H1 (cell line): ENCODE data around the gene PCDH9. TPM values are rescaled to one million over a fixed set of nuclear protein-coding genes. Genes with fewer than 3 reads are reported as not detected.
A peak's percentile ranks its signal among the peaks of the same experiment; 100 is the strongest.
"Not testable (repeated sequence)": the region's sequence is repeated elsewhere in the genome, so short reads cannot be mapped to it uniquely, and the experiment has no call there.

Experiments used
- CTCF ChIA-PET: fragments of 300-600 bp; sonication (Branson Sonifier 250); formaldehyde crosslinking; loops from one replicate; lab custom pipeline; 2021; ENCODE audit not compliant: partially characterized antibody; lab: Charles Lee
- POLR2A ChIA-PET: fragments of 300-600 bp; sonication (Branson Sonifier 250); formaldehyde crosslinking; loops from one replicate; lab custom pipeline; 2021; ENCODE audit warnings: inconsistent platforms; ENCODE audit not compliant: partially characterized antibody; lab: Charles Lee
- DNase-seq, 2 experiments: peaks; one replicate each; pipeline versions ENCODE4 v3.0.0 to v3.0.0-alpha.2; 2010 to 2022; ENCODE audit warnings: low spot score in 2 of 2, low read depth in 1 of 2, mixed read lengths in 1 of 2
- FAIRE-seq: peaks from 2 replicates; lab custom pipeline; 2011; peaks lifted over from hg19 to GRCh38; lab: Jason Lieb, UNC
- H2AFZ ChIP-seq: 2 replicates; pipeline ENCODE4 v1.8.1; 2012; ENCODE audit warnings: low read length, inconsistent platforms
- H2AK5ac ChIP-seq: 2 replicates; pipeline ENCODE4 v1.6.1; 2013; ENCODE audit warnings: low read depth, low read length
- H2BK120ac ChIP-seq: replicated peaks from 2 replicates; pipeline ENCODE3; 2013; ENCODE audit warnings: low read depth, low read length, inconsistent platforms
- H2BK12ac ChIP-seq: 2 replicates; pipeline ENCODE4 v1.6.1; 2013; ENCODE audit warnings: low read depth, low read length
- H2BK15ac ChIP-seq: 2 replicates; pipeline ENCODE4 v1.6.1; 2013; ENCODE audit warnings: low read length
- H2BK20ac ChIP-seq: 2 replicates; pipeline ENCODE4 v1.6.1; 2013; ENCODE audit warnings: low read length
- H2BK5ac ChIP-seq: 2 replicates; pipeline ENCODE4 v1.6.1; 2013; ENCODE audit warnings: low read depth, low read length
- H3K14ac ChIP-seq: 2 replicates; pipeline ENCODE4 v1.6.1; 2013; ENCODE audit warnings: inconsistent platforms; ENCODE audit not compliant: insufficient read length
- H3K18ac ChIP-seq: 2 replicates; pipeline ENCODE4 v1.6.1; 2013; ENCODE audit warnings: low read length; ENCODE audit errors: extremely low read depth
- H3K23ac ChIP-seq: 2 replicates; pipeline ENCODE4 v1.6.1; 2013; ENCODE audit warnings: inconsistent platforms; ENCODE audit not compliant: insufficient read length
- H3K23me2 ChIP-seq: 2 replicates; pipeline ENCODE4 v1.6.1; 2013; ENCODE audit warnings: low read depth, low read length
- H3K27ac ChIP-seq: 2 replicates; pipeline ENCODE4 v1.6.1; 2011; ENCODE audit warnings: low read depth, low read length, inconsistent platforms
- H3K27me3 ChIP-seq, 4 experiments: replicated peaks in 1 of 4; 1 replicate in 1 of 4; 2 replicates in 3 of 4; pipeline versions ENCODE4 v1.6.1 to v1.8.1; 2011 to 2013; ENCODE audit warnings: low read length in 3 of 4, mild to moderate bottlenecking in 3 of 4, inconsistent platforms in 2 of 4, mixed read lengths in 2 of 4, moderate library complexity in 1 of 4; ENCODE audit not compliant: control insufficient read depth in 3 of 4, insufficient read depth in 3 of 4; ENCODE audit errors: extremely low read depth in 1 of 4
- H3K36me3 ChIP-seq, 4 experiments: 2 replicates each; pipeline versions ENCODE4 v1.6.1 to v1.8.1; 2011 to 2013; ENCODE audit warnings: mild to moderate bottlenecking in 4 of 4, low read length in 3 of 4, moderate library complexity in 2 of 4, control low read depth in 1 of 4, inconsistent platforms in 1 of 4; ENCODE audit not compliant: insufficient read depth in 4 of 4, control insufficient read depth in 2 of 4
- H3K4ac ChIP-seq: replicated peaks from 2 replicates; pipeline ENCODE3; 2013; ENCODE audit warnings: low read length, low read depth, mixed read lengths, inconsistent platforms; ENCODE audit not compliant: insufficient read length
- H3K4me1 ChIP-seq, 4 experiments: replicated peaks in 1 of 4; 1 replicate in 1 of 4; 2 replicates in 3 of 4; pipeline versions ENCODE4 v1.6.1 to v1.8.1; 2011 to 2013; ENCODE audit warnings: low read length in 3 of 4, inconsistent platforms in 2 of 4, mixed read lengths in 1 of 4; ENCODE audit not compliant: insufficient read depth in 4 of 4, control insufficient read depth in 3 of 4
- H3K4me2 ChIP-seq, 2 experiments: 2 replicates each; pipeline versions ENCODE4 v1.6.1 to v1.8.1; 2011 to 2013; ENCODE audit warnings: low read depth in 2 of 2, low read length in 2 of 2, control low read depth in 1 of 2, inconsistent platforms in 1 of 2, mild to moderate bottlenecking in 1 of 2; ENCODE audit not compliant: insufficient read depth in 1 of 2
- H3K4me3 ChIP-seq, 4 experiments: fragments of 200-600, 300-600 bp in 1 of 4; sonication (generic), shearing (Covaris generic), sonication (Bioruptor Twin) in 1 of 4; 2 replicates each; pipeline versions ENCODE4 v1.5.1 to v1.8.1; 2011 to 2016; ENCODE audit warnings: low read length in 4 of 4, low read depth in 3 of 4, control low read depth in 2 of 4, inconsistent platforms in 2 of 4, mild to moderate bottlenecking in 2 of 4, mixed read lengths in 1 of 4, moderate library complexity in 1 of 4; ENCODE audit not compliant: insufficient read depth in 2 of 4; ENCODE audit errors: extremely low read depth in 1 of 4
- H3K56ac ChIP-seq: replicated peaks from 2 replicates; pipeline ENCODE3; 2013; ENCODE audit warnings: low read depth, mild to moderate bottlenecking, mixed read lengths, low read length, inconsistent platforms; ENCODE audit not compliant: insufficient read length
- H3K79me1 ChIP-seq: 2 replicates; pipeline ENCODE4 v1.6.1; 2013; ENCODE audit warnings: low read depth, low read length, control low read depth
- H3K79me2 ChIP-seq, 2 experiments: 2 replicates each; pipeline versions ENCODE4 v1.6.1 to v1.8.1; 2012 to 2013; ENCODE audit warnings: low read length in 2 of 2, mild to moderate bottlenecking in 2 of 2, inconsistent platforms in 1 of 2; ENCODE audit not compliant: insufficient read depth in 2 of 2, control insufficient read depth in 1 of 2
- H3K9ac ChIP-seq, 4 experiments: replicated peaks in 1 of 4; 1 replicate in 1 of 4; 2 replicates in 3 of 4; pipeline versions ENCODE4 v1.6.1 to v1.8.1; 2011 to 2013; ENCODE audit warnings: low read depth in 3 of 4, low read length in 3 of 4, control low read depth in 2 of 4, mild to moderate bottlenecking in 2 of 4, moderate library complexity in 2 of 4, inconsistent platforms in 1 of 4; ENCODE audit errors: extremely low read depth in 1 of 4
- H3K9me3 ChIP-seq, 2 experiments: 2 replicates each; pipeline versions ENCODE4 v1.6.1 to v1.8.1; 2012 to 2013; ENCODE audit warnings: mild to moderate bottlenecking in 2 of 2, moderate library complexity in 2 of 2, control low read depth in 1 of 2, inconsistent platforms in 1 of 2, low read depth in 1 of 2, low read length in 1 of 2, mixed read lengths in 1 of 2; ENCODE audit not compliant: insufficient read depth in 2 of 2
- H4K20me1 ChIP-seq, 2 experiments: replicated peaks in 1 of 2; 2 replicates each; pipeline versions ENCODE3 to v1.8.1; 2011 to 2013; ENCODE audit warnings: inconsistent platforms in 2 of 2, low read length in 2 of 2, mild to moderate bottlenecking in 1 of 2; ENCODE audit not compliant: insufficient read depth in 2 of 2, control insufficient read depth in 1 of 2
- H4K5ac ChIP-seq: 2 replicates; pipeline ENCODE4 v1.6.1; 2013; ENCODE audit warnings: low read length, low read depth, mixed read lengths, inconsistent platforms; ENCODE audit not compliant: insufficient read length
- H4K8ac ChIP-seq: 2 replicates; pipeline ENCODE4 v1.8.0; 2013; ENCODE audit warnings: mild to moderate bottlenecking, moderate library complexity, low read length, inconsistent platforms; ENCODE audit not compliant: insufficient read depth; ENCODE audit errors: extremely low read depth
- H4K91ac ChIP-seq: replicated peaks from 2 replicates; pipeline ENCODE3; 2013; ENCODE audit warnings: low read length, mixed read lengths, inconsistent platforms; ENCODE audit not compliant: insufficient read length
- EP300 ChIP-seq, 2 experiments: IDR thresholded peaks; 1 replicate in 1 of 2; 2 replicates in 1 of 2; pipeline ENCODE4 v1.6.1; 2011 to 2012; ENCODE audit warnings: low read depth in 2 of 2, low read length in 2 of 2, mild to moderate bottlenecking in 2 of 2, borderline replicate concordance in 1 of 2, inconsistent platforms in 1 of 2, moderate library complexity in 1 of 2
- WGBS, 2 experiments: shearing (Covaris generic) in 1 of 2; methylation state at CpG; one replicate each; pipeline versions ENCODE4 v1.1.6 to v1.1.7; 2013 to 2015; ENCODE audit warnings: low lambda C conversion rate in 2 of 2, mixed read lengths in 2 of 2, inconsistent platforms in 1 of 2, low coverage in 1 of 2, missing lambda C conversion rate in 1 of 2; ENCODE audit not compliant: insufficient replicate concordance in 2 of 2, insufficient coverage in 1 of 2, insufficient read length in 1 of 2; ENCODE audit errors: extremely low coverage in 1 of 2, missing lambda C conversion rate in 1 of 2; 5-methylcytosine and 5-hydroxymethylcytosine counted together
- polyA plus RNA-seq, 7 experiments: library from polyadenylated mRNA; depleted of rRNA in 3 of 7; stranded (reverse) in 5 of 7; unstranded in 2 of 7; fragments of >200 nt in 5 of 7; fragments of 200-250 nt in 2 of 7; gene quantifications; 1 replicate in 5 of 7; 2 replicates in 1 of 7; 4 replicates in 1 of 7; pipeline versions ENCODE4 v1.2.1 to v1.2.3, GENCODE V29; 2011 to 2013; ENCODE audit warnings: missing spikeins in 2 of 7, mixed read lengths in 2 of 7
- total RNA-seq: library from RNA; stranded (reverse); fragmentation: NEBNext Ultra II Directional; extraction: Animal tissue kit (Norgen Biotek cat#: 25700); gene quantifications from 2 replicates; pipeline ENCODE4 v1.2.1, GENCODE V29; 2021

PCDH9 gene
- total and polyA plus RNA-seq, 2 of the 8 experiments (the other 6 are each of a cell fraction or from before 2014, with no cell fraction given): 0.12 to 0.60 TPM

- H2AFZ ChIP-seq, H3K56ac ChIP-seq, H2BK120ac ChIP-seq, H3K27ac ChIP-seq, H4K8ac ChIP-seq, H2BK5ac ChIP-seq, H3K27me3 ChIP-seq, DNase-seq, H2AK5ac ChIP-seq, H3K9ac ChIP-seq, H2BK15ac ChIP-seq, H3K79me2 ChIP-seq, H3K4me2 ChIP-seq, H4K91ac ChIP-seq, H3K79me1 ChIP-seq, H3K36me3 ChIP-seq, H3K4ac ChIP-seq, CTCF ChIA-PET, H3K14ac ChIP-seq, H3K18ac ChIP-seq, H3K4me3 ChIP-seq, H2BK12ac ChIP-seq, H3K23ac ChIP-seq, H3K9me3 ChIP-seq, H3K4me1 ChIP-seq, H3K23me2 ChIP-seq, H4K5ac ChIP-seq, H2BK20ac ChIP-seq, FAIRE-seq, POLR2A ChIA-PET, H4K20me1 ChIP-seq: not testable (repeated sequence)
- TF ChIP-seq EP300 (IDR thresholded peaks at IDR 0.05; ENCODE audit: borderline replicate concordance in 1 of 2, low read depth in 2 of 2, low read length in 2 of 2): peak in 1 of 2 experiments; percentile 91; a peak in 1 of 3 replicates
- 93% methylated on average over 5 of the region's 5 CpGs; no CpG with 5 or more reads in 1 of the 2 experiments for WGBS, 2 experiments
These were observed 943.3 kb downstream of the PCDH9 start for GRCh38 chr13:66286806-66287205.
